DLD1 (cell line): Measurements from ENCODE around the gene MAT1A.

ENCODE experiments used
- in situ Hi-C: cut with HindIII; loops from 2 replicates; pipeline ENCODE4 v1.10.0; 2017; ENCODE audit warnings: low sequenced_read_pairs

The MAT1A gene

DNA sequence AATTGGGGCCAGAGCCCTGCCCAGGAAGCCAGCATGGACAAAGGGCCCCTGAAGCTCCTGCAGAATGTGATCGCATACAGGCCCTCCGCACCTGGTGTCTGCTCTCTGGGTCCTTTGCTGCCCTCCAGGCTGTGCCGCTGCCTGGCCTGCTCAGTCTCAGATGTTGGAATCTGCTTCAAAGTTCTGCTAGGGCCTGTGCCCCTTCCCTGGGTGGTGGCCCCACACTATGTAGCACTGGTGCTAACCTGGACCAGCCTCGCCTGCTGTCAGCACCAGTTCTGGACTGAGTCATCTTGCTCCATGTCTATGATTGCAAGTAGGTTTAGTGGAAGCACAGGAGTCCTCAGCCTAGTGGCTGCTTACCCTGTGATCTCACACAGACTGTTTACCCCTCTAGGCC lies 6.3 kb downstream of the MAT1A start:
- in situ Hi-C loops = no loop called here

GRCh38 chr10:80281784-80282765 lies 7.4 kb downstream of the MAT1A start:
- in situ Hi-C loops = no loop called here

DNA sequence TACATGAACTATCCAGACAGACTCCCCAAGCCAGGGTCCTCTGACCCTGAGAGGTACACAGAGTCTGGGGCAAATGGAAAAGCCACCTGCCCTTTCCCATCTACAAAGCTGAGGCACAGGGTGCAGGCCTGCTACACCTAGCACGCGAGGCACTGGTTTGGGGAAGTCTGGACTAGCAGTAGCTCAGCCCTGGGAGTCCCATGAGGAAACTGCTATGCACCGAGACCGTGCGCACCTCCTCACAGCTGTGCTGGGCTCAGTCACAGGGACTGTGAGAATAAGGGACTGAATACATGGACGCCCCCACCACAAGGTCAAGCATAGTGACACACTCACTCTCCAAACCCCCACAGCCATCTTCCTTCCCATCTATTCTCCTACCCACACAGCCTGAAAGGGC lies 8.2 kb downstream of the MAT1A start:
- in situ Hi-C loops = no loop called here

DNA sequence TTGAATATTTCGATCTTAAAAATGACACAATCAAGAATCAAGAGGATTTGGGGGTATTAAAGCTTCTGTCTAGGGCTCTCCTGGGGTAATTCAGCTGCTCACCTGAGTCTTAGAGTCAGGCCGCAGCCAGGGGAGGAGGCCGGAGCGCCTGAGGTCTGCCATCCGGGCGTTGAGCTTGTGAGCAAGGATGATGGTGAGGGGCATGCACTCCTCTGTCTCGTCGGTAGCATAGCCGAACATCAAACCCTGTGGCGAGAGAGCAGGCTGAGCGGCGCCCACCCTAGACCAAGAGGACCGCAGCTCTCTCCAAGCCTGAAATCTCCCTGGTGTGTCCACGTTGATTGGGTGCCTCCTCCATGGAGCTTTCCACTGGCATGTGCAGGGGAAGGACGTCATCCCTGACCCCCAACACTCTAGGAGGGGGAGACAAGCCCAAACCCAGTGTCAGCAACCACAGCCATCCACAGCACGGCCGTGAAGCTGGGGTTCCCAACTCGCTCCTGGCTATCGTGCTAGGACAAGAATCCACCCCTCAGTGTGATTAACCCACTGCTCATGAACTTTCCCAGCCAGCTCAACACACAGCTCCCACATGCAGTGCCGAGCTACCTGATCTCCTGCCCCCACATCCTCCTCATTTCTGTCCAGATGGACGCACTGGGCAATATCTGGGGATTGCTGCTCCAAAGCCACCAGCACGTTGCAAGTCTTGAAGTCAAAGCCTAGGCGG lies 9.2 kb downstream of the MAT1A start:
- in situ Hi-C loops = no loop called here

GRCh38 chr10:80279146-80279545 lies 10.3 kb downstream of the MAT1A start:
- in situ Hi-C loops = no loop called here

- in situ Hi-C loops = no loop called here
Observed at GRCh38 chr10:80278480-80278879, 11.0 kb downstream of the MAT1A start.

DNA sequence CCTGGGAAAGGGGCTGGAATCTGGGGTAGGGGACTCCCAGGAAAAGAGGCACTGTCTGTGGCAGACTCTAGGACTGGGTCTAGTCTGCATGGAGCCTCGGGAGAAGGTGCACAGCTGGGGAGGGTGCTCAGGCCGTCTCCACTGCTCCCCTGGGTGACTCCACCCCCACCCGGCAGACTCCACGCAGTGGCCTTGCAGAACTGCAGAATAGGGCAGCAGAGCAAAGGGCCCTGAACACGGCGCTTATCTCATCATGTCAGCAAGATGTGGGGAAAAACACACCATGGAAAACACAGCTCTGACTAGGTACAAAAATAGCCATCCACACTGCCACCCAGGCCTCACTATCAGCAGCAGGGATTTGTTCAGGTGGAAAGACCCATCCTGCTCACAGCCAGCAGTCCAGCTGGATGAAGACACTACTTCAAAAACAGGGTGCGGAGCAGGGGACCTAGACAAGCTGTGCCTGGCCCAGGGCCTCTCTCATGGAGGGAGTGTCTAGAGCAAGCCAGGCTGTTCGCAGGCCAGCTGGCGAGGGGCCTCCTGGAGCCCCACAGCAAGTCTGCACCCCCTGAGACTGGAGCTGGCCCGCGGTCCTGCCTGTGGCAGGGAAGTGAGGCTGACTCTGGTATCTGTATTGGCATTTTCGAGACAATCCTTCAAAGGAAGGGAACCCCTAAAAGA lies 11.7 kb downstream of the MAT1A start:
- in situ Hi-C loops = no loop called here

GRCh38 chr10:80277016-80277415 lies 12.4 kb downstream of the MAT1A start:
- in situ Hi-C loops = no loop called here

GRCh38 chr10:80276335-80276734 lies 13.1 kb downstream of the MAT1A start:
- in situ Hi-C loops = no loop called here

DNA sequence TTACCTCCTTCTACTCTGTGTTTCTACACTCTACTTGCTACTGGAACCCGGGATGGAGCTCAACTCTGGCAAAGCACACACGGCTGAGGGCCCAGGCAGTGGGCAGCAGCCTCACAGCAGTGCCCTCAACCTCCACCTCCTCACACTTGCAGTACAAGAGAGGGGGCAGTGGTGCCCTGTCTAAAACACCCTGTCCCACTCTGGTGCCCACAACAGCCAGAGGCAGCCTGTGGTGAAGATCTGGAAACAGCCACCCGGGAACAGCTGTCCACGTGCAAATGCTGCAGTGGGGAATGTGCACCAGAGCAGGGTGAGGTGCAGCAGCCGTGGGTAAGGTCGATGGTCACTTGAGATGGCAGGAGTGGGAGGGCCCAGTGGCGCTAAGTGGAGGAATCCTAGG lies 13.7 kb downstream of the MAT1A start:
- in situ Hi-C loops = no loop called here

DNA sequence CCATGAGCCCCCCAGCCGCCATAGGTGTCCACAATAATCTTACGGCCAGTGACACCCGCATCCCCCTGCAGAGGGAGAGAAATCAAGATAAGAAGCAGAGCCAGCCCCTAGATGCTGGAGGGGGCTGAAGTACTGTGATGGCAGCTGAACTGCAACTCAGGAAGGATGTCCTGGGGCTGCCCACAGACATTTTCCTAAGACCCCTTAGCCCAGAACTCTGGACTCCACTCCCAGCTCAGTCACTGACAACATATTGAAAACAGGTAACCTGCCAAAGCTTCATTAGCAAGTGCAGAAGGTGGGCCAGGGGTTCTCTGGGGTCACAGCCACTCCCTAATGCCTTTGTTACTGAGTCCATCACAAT lies 14.3 kb downstream of the MAT1A start:
- in situ Hi-C loops = no loop called here

DNA sequence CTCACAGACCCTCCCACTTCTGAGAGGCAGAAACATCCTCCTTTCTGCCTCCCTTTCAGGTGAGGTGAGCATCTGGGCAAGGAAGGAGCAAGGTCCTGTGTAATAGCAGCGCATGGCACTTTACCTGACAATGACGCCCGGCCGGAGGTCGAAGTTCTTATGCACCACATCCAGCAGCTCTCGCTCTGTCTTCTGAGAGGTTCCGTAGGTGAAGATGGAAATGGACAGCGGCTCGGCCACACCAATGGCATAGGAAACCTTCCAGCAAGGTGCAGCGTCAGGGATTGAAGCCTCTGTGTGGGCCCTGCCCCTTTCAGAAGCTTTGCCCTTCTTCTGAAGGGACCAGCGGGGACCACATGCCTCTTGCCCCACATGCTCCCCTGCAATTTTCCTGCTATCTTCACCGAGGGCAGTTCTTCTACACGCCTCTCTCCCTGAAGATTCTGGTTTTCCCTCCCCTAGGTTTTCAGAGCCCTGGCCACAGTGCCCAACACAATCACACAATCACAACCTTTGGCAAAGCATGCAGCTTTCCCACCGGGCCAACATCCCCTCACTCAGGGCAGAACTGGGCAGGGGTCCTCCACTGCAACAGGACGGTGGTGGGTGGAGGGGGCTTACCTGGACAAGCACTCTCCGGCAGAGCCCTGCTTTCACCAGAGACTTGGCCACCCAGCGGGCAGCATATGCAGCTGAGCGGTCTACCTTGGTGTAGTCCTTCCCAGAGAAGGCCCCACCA lies 14.9 kb downstream of the MAT1A start:
- in situ Hi-C loops = no loop called here

DNA sequence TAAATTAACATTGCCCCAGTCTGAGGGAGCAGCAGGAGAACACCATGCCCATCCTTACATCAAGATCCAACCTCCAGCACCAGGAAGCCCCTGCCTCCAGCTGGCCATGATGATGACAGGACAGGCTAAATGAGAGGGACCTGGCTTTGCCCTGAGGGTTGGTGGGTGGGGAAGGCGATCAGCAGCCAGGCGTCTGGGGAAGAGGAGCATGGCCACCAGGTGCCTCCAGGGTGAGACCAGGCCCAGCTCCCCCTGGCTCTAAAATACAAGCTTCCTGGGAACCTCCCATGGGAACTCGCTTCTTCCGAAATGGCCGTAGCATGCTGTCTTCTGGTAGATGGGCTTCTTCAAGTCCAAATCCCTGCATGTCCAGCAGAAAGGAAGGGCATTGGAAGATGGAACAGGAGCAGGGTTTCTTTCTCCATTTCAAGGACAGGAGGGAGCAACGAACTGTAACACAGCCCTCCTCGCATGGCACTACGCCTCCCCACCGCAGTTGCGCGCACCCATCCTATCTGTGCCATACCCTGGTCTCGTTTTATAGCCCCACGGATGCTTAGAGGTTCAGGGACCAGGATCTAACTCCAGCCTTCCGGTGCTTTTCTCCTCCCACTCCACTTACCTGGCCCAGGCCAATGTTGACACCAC lies 15.8 kb downstream of the MAT1A start:
- in situ Hi-C loops = no loop called here

DNA sequence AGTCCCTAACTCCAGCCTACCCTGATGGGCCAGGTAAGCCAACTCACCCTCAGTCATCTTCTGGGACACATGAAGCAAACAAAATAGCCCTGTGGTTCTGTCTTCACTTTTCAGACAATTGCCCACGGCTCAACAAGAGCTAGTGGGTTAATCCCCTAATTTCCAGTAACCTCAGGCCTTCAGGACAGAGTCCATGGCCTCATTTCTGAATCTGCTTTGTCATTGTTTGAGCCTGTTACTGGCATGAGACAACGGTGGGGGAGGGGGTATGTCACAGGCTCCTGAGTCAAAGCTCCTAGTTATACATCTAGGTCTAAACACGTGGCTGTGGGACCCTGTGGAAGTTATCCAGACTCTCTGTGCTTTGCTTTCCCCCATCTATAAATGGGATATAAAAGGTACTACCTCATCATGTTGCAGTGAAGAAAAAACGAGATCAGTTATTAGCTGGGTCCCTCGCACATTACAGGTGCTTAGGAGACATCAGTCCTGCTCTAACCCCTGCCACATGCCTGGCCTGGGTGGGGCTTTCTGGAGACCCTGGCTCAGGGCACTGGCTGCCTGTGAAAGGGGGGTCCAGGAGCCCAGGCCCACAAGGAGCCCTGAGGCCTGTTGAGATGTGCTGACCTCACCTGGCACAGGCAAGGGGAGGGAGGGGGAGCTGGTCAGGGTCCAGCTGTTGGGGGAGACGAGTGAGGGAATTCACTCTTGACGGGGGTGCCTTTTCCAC lies 16.5 kb downstream of the MAT1A start:
- in situ Hi-C loops = no loop called here

DNA sequence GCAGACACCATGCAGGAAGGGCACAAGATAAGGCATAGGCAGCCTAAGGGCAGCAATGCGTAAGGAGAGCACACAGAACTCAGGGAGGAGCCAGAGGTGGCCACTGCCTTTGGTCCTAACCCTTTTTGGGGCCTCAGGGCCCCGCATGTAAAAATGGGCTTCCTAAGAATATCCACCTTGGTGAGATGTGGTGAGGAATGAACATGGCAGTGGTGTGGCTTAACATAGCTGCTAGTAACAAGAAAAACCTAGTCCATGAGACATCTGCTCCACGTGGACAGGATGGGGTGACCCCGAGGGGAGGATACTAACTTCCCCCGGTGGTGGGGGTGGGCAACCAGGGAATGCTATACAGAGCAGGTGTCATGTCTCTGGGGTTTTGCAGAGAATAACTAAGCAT lies 18.0 kb downstream of the MAT1A start:
- in situ Hi-C loops = no loop called here

DNA sequence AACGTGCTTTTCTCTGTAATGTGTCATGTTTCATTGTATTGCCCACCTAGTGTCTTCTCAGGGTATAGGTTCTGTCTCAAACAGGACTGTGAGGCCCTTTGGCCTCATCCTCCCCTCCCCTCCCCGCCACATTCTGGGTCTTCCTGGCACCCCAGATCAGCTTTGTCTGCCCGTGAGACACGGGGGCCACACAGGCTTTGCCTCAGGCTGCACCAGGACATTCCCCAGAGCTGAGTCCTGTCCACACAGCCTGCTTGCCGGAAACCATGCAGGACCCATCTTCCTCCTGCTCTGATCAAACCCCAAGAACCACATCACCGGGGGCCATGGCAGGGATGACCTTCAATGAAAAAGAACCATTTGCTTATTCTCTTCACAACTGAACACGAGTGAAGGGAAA lies 18.6 kb downstream of the MAT1A start:
- in situ Hi-C loops = no loop called here

GRCh38 chr10:80268938-80269588 lies 20.4 kb downstream of the MAT1A start:
- in situ Hi-C loops = no loop called here

DNA sequence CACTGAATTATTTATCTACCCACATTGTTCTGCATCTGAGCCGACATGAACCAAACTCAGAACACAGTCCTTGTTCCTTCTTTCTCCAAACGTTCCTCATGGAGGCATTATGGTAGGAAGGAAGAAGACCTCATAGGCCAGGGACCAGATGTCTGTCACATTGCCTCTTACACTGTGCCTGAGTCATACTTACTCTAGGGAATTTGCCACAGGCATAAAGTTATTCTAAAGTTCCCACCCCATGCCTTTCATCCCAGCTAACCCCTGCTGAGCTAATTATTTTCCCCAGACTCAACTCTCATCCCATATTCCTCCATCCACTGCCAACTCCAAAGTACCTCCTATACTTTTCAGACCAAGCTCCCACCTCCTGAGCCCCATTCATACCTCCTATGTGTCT lies 21.2 kb downstream of the MAT1A start:
- in situ Hi-C loops = no loop called here

DNA sequence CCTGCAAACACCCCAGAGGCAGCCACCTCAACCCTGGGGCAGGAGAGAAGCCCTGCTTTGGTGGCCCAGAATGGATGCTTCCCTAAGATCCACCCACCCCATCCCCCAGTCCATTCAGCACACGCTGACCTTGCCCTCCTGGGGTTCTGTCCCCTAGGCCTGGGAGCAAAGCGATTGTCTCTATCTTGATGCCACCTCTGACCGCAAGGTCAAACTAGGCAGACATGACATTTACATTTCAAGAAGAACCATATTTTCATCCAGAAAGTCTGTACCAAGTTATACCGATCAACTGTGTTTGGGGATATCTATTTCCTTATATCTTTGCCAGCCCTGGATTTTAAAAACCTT lies 23.0 kb downstream of the MAT1A start:
- in situ Hi-C loops = no loop called here
